ENCODE data around the gene ADCY7. TPM values are rescaled to one million over a fixed set of nuclear protein-coding genes. Genes with fewer than 3 reads are reported as not detected.

ADCY7 gene
- total RNA-seq, 1 experiment from 2014 or later: 5.9 TPM

GRCh38 chr16:50275428-50276325, 9.3 kb downstream of the ADCY7 start:
- H3K9me3 Mint-ChIP-seq: peaks cover 5% of the 10 kb centered on the region

More at GRCh38 chr16:50275428-50276325, 9.3 kb downstream of the ADCY7 start:
- Mint-ChIP-seq H3K4me1 (peaks cover 14% of the 10 kb centered on the region), H3K4me3 (no peak overlapping the region), H3K27ac (no peak overlapping the region), H3K27me3 (ENCODE audit: low read depth) (no peaks in the 10 kb centered on the region), H3K36me3 (no peaks in the 10 kb centered on the region)
- DNase-seq (ENCODE audit: low spot score): no peak
- ChIA-PET CTCF (interaction anchor here (0.9 to 1.6 kb wide), 7 partner anchors 16 to 250 kb away, joined by 3 to 8 read pairs (median 4); partner anchors contain the start of gene CNEP1R1), POLR2A (no interaction called here)
- TF ChIP-seq, protein P1, sequence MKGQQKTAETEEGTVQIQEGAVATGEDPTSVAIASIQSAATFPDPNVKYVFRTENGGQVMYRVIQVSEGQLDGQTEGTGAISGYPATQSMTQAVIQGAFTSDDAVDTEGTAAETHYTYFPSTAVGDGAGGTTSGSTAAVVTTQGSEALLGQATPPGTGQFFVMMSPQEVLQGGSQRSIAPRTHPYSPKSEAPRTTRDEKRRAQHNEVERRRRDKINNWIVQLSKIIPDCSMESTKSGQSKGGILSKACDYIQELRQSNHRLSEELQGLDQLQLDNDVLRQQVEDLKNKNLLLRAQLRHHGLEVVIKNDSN (CRISPR knock-in tag; IDR thresholded peaks at IDR 0.05): no peak
- TF ChIP-seq FOXK1 (CRISPR knock-in tag; IDR thresholded peaks at IDR 0.05) (no peak), KAT7 (CRISPR knock-in tag; IDR thresholded peaks at IDR 0.05; ENCODE audit: borderline replicate concordance) (no peak), MYBL2 (CRISPR knock-in tag; IDR thresholded peaks at IDR 0.05) (no peak), ZNF121 (CRISPR knock-in tag; IDR thresholded peaks at IDR 0.05) (no peak), ZNF671 (CRISPR knock-in tag; IDR thresholded peaks at IDR 0.05) (no peak), E2F1 (CRISPR knock-in tag; IDR thresholded peaks at IDR 0.05) (no peak), EMX1 (CRISPR knock-in tag; IDR thresholded peaks at IDR 0.05) (no peak), ZNF281 (CRISPR knock-in tag; IDR thresholded peaks at IDR 0.05) (no peak), IRF1 (CRISPR knock-in tag; IDR thresholded peaks at IDR 0.05) (no peak), SP1 (CRISPR knock-in tag; conservative IDR thresholded peaks at IDR 0.05) (no peak), NR1H2 (CRISPR knock-in tag; IDR thresholded peaks at IDR 0.05) (no peak)
- TF ChIP-seq, protein P2, sequence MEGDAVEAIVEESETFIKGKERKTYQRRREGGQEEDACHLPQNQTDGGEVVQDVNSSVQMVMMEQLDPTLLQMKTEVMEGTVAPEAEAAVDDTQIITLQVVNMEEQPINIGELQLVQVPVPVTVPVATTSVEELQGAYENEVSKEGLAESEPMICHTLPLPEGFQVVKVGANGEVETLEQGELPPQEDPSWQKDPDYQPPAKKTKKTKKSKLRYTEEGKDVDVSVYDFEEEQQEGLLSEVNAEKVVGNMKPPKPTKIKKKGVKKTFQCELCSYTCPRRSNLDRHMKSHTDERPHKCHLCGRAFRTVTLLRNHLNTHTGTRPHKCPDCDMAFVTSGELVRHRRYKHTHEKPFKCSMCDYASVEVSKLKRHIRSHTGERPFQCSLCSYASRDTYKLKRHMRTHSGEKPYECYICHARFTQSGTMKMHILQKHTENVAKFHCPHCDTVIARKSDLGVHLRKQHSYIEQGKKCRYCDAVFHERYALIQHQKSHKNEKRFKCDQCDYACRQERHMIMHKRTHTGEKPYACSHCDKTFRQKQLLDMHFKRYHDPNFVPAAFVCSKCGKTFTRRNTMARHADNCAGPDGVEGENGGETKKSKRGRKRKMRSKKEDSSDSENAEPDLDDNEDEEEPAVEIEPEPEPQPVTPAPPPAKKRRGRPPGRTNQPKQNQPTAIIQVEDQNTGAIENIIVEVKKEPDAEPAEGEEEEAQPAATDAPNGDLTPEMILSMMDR (IDR thresholded peaks at IDR 0.05): no peak
- TF ChIP-seq, protein P3, sequence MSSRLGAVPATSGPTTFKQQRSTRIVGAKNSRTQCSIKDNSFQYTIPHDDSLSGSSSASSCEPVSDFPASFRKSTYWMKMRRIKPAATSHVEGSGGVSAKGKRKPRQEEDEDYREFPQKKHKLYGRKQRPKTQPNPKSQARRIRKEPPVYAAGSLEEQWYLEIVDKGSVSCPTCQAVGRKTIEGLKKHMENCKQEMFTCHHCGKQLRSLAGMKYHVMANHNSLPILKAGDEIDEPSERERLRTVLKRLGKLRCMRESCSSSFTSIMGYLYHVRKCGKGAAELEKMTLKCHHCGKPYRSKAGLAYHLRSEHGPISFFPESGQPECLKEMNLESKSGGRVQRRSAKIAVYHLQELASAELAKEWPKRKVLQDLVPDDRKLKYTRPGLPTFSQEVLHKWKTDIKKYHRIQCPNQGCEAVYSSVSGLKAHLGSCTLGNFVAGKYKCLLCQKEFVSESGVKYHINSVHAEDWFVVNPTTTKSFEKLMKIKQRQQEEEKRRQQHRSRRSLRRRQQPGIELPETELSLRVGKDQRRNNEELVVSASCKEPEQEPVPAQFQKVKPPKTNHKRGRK (CRISPR knock-in tag; IDR thresholded peaks at IDR 0.05; ENCODE audit: borderline replicate concordance): no peak
- ATAC-seq: no peak

Measured in WTC11 (cell line).